Sigmoid colon (tissue), 4 donors: ENCODE measurements around the gene KIF13A.

ENCODE experiments used
- CTCF ChIP-seq, 4 experiments: fragments of 450-650 bp in 3 of 4; fragments of 200-600 bp in 1 of 4; IDR thresholded peaks; one replicate each; pipeline ENCODE4 v1.5.1; 2016 to 2019; ENCODE audit warnings: antibody characterized with exemption in 4 of 4, mild to moderate bottlenecking in 3 of 4, moderate library complexity in 2 of 4
- EP300 ChIP-seq, 4 donors: sonication (generic); formaldehyde crosslinking; IDR thresholded peaks; one replicate each; pipeline ENCODE4 v1.6.1; 2017; ENCODE audit warnings: antibody characterized with exemption in 4 of 4
- POLR2A ChIP-seq, 2 donors: fragments of 450-650 bp; IDR thresholded peaks; one replicate each; pipeline ENCODE4 v1.6.1; 2016; ENCODE audit warnings: antibody characterized with exemption in 2 of 2, mild to moderate bottlenecking in 2 of 2, moderate library complexity in 2 of 2
- POLR2AphosphoS5 ChIP-seq, 4 donors: sonication (generic); formaldehyde crosslinking; IDR thresholded peaks; one replicate each; pipeline ENCODE4 v1.6.1; 2017; ENCODE audit warnings: antibody characterized with exemption in 4 of 4

- no peak for TF ChIP-seq CTCF (IDR thresholded peaks at IDR 0.05)
- TF ChIP-seq POLR2AphosphoS5 (IDR thresholded peaks at IDR 0.05) = no peak
- no peak for TF ChIP-seq POLR2A (IDR thresholded peaks at IDR 0.05)
- no peak for TF ChIP-seq EP300 (IDR thresholded peaks at IDR 0.05)
Measured at GRCh38 chr6:17971128-17972073, 16.0 kb downstream of the KIF13A start.
